SK-N-SH (cell line): Measurements from ENCODE around the gene VPS35L. TPM values are rescaled to one million over a fixed set of nuclear protein-coding genes. Genes with fewer than 3 reads are reported as not detected.
A peak's percentile ranks its signal among the peaks of the same experiment; 100 is the strongest.

Experiments used
- CTCF ChIA-PET: fragments of 300-600, 350-600 bp; formaldehyde crosslinking; extraction: SDS; loops from one replicate; lab custom pipeline; 2021; lab: Yijun Ruan, JAX
- POLR2A ChIA-PET: fragments of 350-600 bp; sonication (Branson Sonifier 250); formaldehyde crosslinking; extraction: SDS; loops from one replicate; lab custom pipeline; 2020; ENCODE audit warnings: antibody characterized with exemption, inconsistent platforms; lab: Yijun Ruan, JAX
- DNase-seq: peaks from one replicate; pipeline ENCODE4 v3.0.0; 2012
- H2AFZ ChIP-seq: fragments of 200-600 bp; sonication (generic); 2 replicates; pipeline ENCODE4 v1.8.1; 2016; ENCODE audit warnings: antibody characterized with exemption, mild to moderate bottlenecking, low read depth
- H3F3A ChIP-seq: fragments of 200-600 bp; sonication (generic); replicated peaks from 2 replicates; pipeline ENCODE3; 2016; ENCODE audit warnings: antibody characterized with exemption, mild to moderate bottlenecking; ENCODE audit not compliant: insufficient read depth
- H3K27ac ChIP-seq, 2 experiments: fragments of 200-500 bp in 1 of 2; fragments of 200-600 bp in 1 of 2; sonication (Bioruptor generic) in 1 of 2; sonication (generic), shearing (Covaris generic) in 1 of 2; 2 replicates each; pipeline versions ENCODE4 v1.5.1 to v1.6.1; 2014 to 2016; ENCODE audit warnings: low read depth in 2 of 2, inconsistent platforms in 1 of 2, low read length in 1 of 2, mild to moderate bottlenecking in 1 of 2, mixed read lengths in 1 of 2
- H3K27me3 ChIP-seq: fragments of 200-600 bp; sonication (generic), shearing (Covaris generic); 2 replicates; pipeline ENCODE4 v1.6.1; 2016; ENCODE audit warnings: mixed run types; ENCODE audit not compliant: insufficient read depth
- H3K36me3 ChIP-seq, 2 experiments: fragments of 200-500 bp in 1 of 2; fragments of 200-600 bp in 1 of 2; sonication (Bioruptor generic) in 1 of 2; sonication (generic) in 1 of 2; replicated peaks in 1 of 2; 2 replicates each; pipeline versions ENCODE3 to v1.5.1; 2014 to 2016; ENCODE audit warnings: low read length in 1 of 2, mild to moderate bottlenecking in 1 of 2; ENCODE audit not compliant: insufficient read depth in 2 of 2, control insufficient read depth in 1 of 2
- H3K4me1 ChIP-seq, 2 experiments: fragments of 200-500 bp in 1 of 2; fragments of 200-600 bp in 1 of 2; sonication (Bioruptor generic) in 1 of 2; sonication (generic), shearing (Covaris generic) in 1 of 2; 2 replicates each; pipeline versions ENCODE4 v1.5.1 to v1.6.1; 2014 to 2016; ENCODE audit warnings: low read depth in 1 of 2, low read length in 1 of 2, mixed run types in 1 of 2; ENCODE audit not compliant: insufficient read depth in 2 of 2, control insufficient read depth in 1 of 2
- H3K4me2 ChIP-seq: fragments of 200-600 bp; sonication (generic), shearing (Covaris generic); 2 replicates; pipeline ENCODE4 v1.6.1; 2017; ENCODE audit warnings: mixed run types
- H3K4me3 ChIP-seq, 2 experiments: fragments of 200-500 bp in 1 of 2; fragments of 200-600 bp in 1 of 2; sonication (Bioruptor generic) in 1 of 2; sonication (generic), shearing (Covaris generic) in 1 of 2; 2 replicates each; pipeline versions ENCODE4 v1.5.1 to v1.8.1; 2014 to 2016; ENCODE audit warnings: low read depth in 2 of 2, inconsistent platforms in 1 of 2, low read length in 1 of 2, mild to moderate bottlenecking in 1 of 2, mixed read lengths in 1 of 2, moderate library complexity in 1 of 2
- H3K79me2 ChIP-seq: fragments of 200-600 bp; sonication (generic); 2 replicates; pipeline ENCODE4 v1.8.1; 2017; ENCODE audit warnings: mild to moderate bottlenecking; ENCODE audit not compliant: insufficient read depth
- H3K9ac ChIP-seq: fragments of 200-600 bp; sonication (generic); 2 replicates; pipeline ENCODE4 v1.6.1; 2017; ENCODE audit warnings: mixed run types
- H3K9me2 ChIP-seq: fragments of 200-600 bp; sonication (generic); 2 replicates; pipeline ENCODE4 v1.6.1; 2017; ENCODE audit warnings: mixed run types
- H3K9me3 ChIP-seq: fragments of 200-600 bp; sonication (generic); 2 replicates; pipeline ENCODE4 v1.6.1; 2017; ENCODE audit warnings: mixed run types, mild to moderate bottlenecking, moderate library complexity
- H4K20me1 ChIP-seq: fragments of 200-600 bp; sonication (generic); 2 replicates; pipeline ENCODE4 v1.6.1; 2017; ENCODE audit warnings: mild to moderate bottlenecking, mixed run types; ENCODE audit not compliant: insufficient read depth
- CTCF ChIP-seq: fragments of 200-600 bp; sonication (generic); IDR thresholded peaks from 2 replicates; pipeline ENCODE4 v1.6.1; 2017; ENCODE audit warnings: antibody characterized with exemption, mild to moderate bottlenecking, moderate library complexity
- IRF3 ChIP-seq: fragments of 150-350 bp; IDR thresholded peaks from 2 replicates; pipeline ENCODE4 v1.6.1; 2016; ENCODE audit warnings: mild to moderate bottlenecking, low read depth, low read length
- JUND ChIP-seq: IDR thresholded peaks from 2 replicates; pipeline ENCODE4 v1.4.0; 2012
- MAX ChIP-seq: IDR thresholded peaks from 2 replicates; pipeline ENCODE4 v1.4.0; 2012; ENCODE audit warnings: low read depth
- NRF1 ChIP-seq: IDR thresholded peaks from 2 replicates; pipeline ENCODE4 v1.6.1; 2012; ENCODE audit warnings: low read depth, mild to moderate bottlenecking, low read length
- RAD21 ChIP-seq: IDR thresholded peaks from 2 replicates; pipeline ENCODE4 v1.6.1; 2012; ENCODE audit warnings: mild to moderate bottlenecking, low read length
- RXRA ChIP-seq: IDR thresholded peaks from 2 replicates; pipeline ENCODE4 v1.4.0; 2012; ENCODE audit warnings: low read depth, mild to moderate bottlenecking, borderline replicate concordance
- SIN3A ChIP-seq: IDR thresholded peaks from 2 replicates; pipeline ENCODE4 v1.6.1; 2012; ENCODE audit warnings: low read depth, mild to moderate bottlenecking, low read length, moderate library complexity, borderline replicate concordance
- SMC3 ChIP-seq: IDR thresholded peaks from 2 replicates; pipeline ENCODE4 v1.6.1; 2012; ENCODE audit warnings: low read depth, low read length, improper control_type of control experiment
- USF2 ChIP-seq: fragments of 150-350 bp; IDR thresholded peaks from 2 replicates; pipeline ENCODE4 v1.6.1; 2017; ENCODE audit warnings: antibody characterized with exemption, low read length, low read depth, borderline replicate concordance
- WGBS: methylation state at CpG from one replicate; pipeline ENCODE4 v1.1.6; 2017; ENCODE audit warnings: low lambda C conversion rate; 5-methylcytosine and 5-hydroxymethylcytosine counted together
- polyA plus RNA-seq, 3 experiments: library from polyadenylated mRNA; depleted of rRNA; stranded (reverse); fragments of >200 nt; gene quantifications; 2 replicates each; pipeline ENCODE4 v1.2.3, GENCODE V29; 2012

The VPS35L gene
- polyA plus RNA-seq, 1 of the 3 experiments (the other 2 are of a cell fraction): 35.3 TPM

- H3K9ac ChIP-seq: no peak overlapping the region
- POLR2A ChIA-PET: interaction anchor here (1.3 kb wide), 1 partner anchor 10 kb away, joined by 4 read pairs; no protein-coding TSS in a partner anchor
- no peaks in the 10 kb centered on the region for H3K27me3 ChIP-seq
- H3K4me3 ChIP-seq: no peak overlapping the region
- DNase-seq: no peak
- H3K9me2 ChIP-seq: no peaks in the 10 kb centered on the region
- no peak overlapping the region for H3K27ac ChIP-seq
- no peaks in the 10 kb centered on the region for H3K9me3 ChIP-seq
- no peak overlapping the region for H3K4me2 ChIP-seq
- H3F3A ChIP-seq: peaks cover 14% of the 10 kb centered on the region
- H3K79me2 ChIP-seq: no peaks in the 10 kb centered on the region
- no peak for TF ChIP-seq RXRA
- TF ChIP-seq USF2: no peak
- no peak for TF ChIP-seq NRF1
- TF ChIP-seq SIN3A: no peak
- no peak for TF ChIP-seq SMC3
- TF ChIP-seq JUND: no peak
- TF ChIP-seq IRF3: no peak
- no peak for TF ChIP-seq RAD21
- TF ChIP-seq, all 33 proteins: peak for 0
- peaks cover 55 to 75% of the 10 kb centered on the region in 2 experiments for H3K36me3 ChIP-seq
- no peaks in the 10 kb centered on the region for H4K20me1 ChIP-seq
- CTCF ChIA-PET: interaction anchor here (1.0 to 1.1 kb wide), 2 partner anchors 11 to 105 kb away, joined by 3 read pairs; no protein-coding TSS in a partner anchor
- H2AFZ ChIP-seq: no peak overlapping the region
- no peaks in the 10 kb centered on the region; a peak in 1 of 4 replicates for H3K4me1 ChIP-seq
Measured at GRCh38 chr16:19549673-19550072, 5.8 kb upstream of the VPS35L start.

- no peaks in the 10 kb centered on the region for H4K20me1 ChIP-seq
- ChIA-PET CTCF (interaction anchor here (0.7 to 2.8 kb wide), 21 partner anchors 10 to 827 kb away, joined by 3 to 14 read pairs (median 3); partner anchors contain the start of genes CCP110, GDE1, GPRC5B and IQCK), POLR2A (interaction anchor here (1.0 to 1.8 kb wide), 6 partner anchors 7 to 766 kb away, joined by 3 to 15 read pairs (median 5); partner anchors contain the start of genes CCP110, GDE1, IQCK and KNOP1)
- H3K27ac ChIP-seq: peak overlapping the region; percentile 85 to 91
- H3K9me2 ChIP-seq: no peaks in the 10 kb centered on the region
- H3K9me3 ChIP-seq: no peaks in the 10 kb centered on the region
- peaks cover 0 to 4% of the 10 kb centered on the region in 2 experiments; a peak in 1 of 4 replicates for H3K4me1 ChIP-seq
- peaks cover 9 to 30% of the 10 kb centered on the region in 2 experiments for H3K36me3 ChIP-seq
- peak overlapping the region; percentile 89 for H3K4me2 ChIP-seq
- 39% methylated on average over 18 of the region's 19 CpGs for WGBS
- peak overlapping the region; percentile 96 for H3K9ac ChIP-seq
- peak; percentile 39 for DNase-seq
- H3K79me2 ChIP-seq: peaks cover 39% of the 10 kb centered on the region
- H2AFZ ChIP-seq: peak overlapping the region; percentile 97
- H3F3A ChIP-seq: peaks cover 20% of the 10 kb centered on the region
- H3K27me3 ChIP-seq: no peaks in the 10 kb centered on the region
- H3K4me3 ChIP-seq: peak overlapping the region; percentile 73 to 86
- TF ChIP-seq MAX (no peak), CTCF (peak; percentile 38)
Measured at GRCh38 chr16:19555938-19556771, 652 bp downstream of the VPS35L start.
